HG03558 (cell line): ENCODE data around the gene SDK1.

Source experiments
- ATAC-seq: cut with Tn5 transposase; IDR thresholded peaks from one replicate; pipeline ENCODE4 v1.9.1; 2021; ENCODE audit warnings: moderate number of reproducible peaks; ENCODE audit not compliant: unreplicated experiment; ENCODE audit errors: extremely low read depth

Gene SDK1

DNA sequence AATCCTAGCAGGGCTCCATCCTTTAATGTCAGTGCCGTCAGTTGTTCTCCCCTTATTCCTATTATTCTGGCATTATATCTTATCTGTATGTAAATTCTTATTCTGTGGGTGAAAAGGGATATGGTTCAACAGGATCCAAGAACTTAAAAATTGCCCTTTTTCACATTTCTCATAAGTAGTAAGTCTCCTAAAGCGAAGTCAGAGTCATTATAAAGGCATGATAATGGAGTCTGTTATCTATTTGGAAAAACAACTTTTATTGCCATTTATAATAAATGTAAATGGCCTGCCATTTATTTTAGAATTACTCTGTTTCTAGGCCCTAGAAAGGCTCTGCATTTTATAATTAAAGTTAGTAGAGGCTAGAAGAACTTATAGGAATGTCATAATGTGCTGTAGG lies 31.3 kb downstream of the SDK1 start:
- ATAC-seq, result no peak

DNA sequence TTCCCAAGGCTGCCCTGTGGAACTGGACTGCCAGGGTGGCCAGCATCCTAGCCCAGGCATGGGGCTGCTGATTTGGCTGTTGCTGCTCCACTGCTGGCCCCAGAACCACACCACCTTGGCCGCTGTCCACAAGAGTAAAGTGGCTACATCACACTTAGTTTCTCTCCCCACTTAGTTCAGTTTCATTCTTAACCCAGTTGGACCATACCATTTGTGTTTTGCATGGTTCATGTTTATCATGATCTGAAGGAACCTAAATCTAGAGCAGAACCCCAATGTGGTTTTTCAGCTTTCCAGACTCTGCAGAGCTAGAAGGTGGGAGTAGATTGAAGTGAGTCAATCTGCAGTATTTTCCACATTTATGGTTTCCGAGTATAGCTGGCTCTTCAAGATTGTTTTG lies 32.8 kb downstream of the SDK1 start:
- ATAC-seq, result no peak

DNA sequence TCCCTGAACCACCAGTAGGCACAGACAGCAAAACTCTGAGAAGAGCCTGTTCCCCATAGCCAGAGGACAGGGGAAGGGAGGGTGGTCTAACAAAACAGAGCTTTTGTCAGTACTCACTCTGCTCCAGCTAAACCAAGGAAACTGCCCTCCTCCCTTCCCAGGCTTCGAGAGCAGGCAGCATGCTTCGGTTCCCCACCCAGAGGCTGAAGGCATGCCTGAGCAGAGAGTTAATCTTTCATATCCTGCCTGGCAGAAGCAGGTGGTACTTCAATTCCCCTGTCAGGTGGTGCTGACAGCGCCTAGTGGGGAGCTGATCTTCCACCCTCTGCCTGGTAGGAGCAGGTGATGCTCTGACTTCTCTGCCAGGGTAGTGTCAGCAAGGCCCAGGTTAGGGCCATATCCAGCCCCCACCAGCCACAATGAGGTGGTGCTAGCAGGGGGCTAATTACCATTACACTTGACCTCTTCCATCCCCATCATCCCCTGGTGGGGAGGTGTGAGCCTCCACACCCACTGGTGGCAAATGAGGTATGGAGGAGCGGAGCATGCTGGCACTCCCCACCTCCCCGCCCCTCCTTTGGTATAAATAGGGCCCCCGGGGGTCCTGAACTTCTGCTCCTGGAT lies 35.1 kb downstream of the SDK1 start:
- no peak for ATAC-seq

DNA sequence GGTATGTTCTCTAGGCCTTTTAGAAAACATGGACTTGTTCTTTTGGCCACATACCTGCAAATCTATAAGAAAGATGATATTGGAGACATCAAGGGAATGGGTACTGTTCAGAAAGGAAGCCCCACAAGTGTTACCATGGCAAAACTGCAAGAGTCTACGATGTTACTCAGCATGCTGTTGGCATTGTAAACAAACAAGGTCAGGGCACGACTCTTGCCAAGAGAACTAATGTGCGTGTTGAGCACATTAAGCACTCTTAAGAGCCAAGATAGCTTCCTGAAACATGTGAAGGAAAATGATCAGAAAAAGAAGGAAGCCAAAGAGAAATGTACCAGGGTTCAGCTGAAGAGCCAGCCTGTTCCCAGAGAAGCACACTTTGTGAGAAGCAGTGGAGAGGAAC lies 37.1 kb downstream of the SDK1 start:
- ATAC-seq, result no peak

DNA sequence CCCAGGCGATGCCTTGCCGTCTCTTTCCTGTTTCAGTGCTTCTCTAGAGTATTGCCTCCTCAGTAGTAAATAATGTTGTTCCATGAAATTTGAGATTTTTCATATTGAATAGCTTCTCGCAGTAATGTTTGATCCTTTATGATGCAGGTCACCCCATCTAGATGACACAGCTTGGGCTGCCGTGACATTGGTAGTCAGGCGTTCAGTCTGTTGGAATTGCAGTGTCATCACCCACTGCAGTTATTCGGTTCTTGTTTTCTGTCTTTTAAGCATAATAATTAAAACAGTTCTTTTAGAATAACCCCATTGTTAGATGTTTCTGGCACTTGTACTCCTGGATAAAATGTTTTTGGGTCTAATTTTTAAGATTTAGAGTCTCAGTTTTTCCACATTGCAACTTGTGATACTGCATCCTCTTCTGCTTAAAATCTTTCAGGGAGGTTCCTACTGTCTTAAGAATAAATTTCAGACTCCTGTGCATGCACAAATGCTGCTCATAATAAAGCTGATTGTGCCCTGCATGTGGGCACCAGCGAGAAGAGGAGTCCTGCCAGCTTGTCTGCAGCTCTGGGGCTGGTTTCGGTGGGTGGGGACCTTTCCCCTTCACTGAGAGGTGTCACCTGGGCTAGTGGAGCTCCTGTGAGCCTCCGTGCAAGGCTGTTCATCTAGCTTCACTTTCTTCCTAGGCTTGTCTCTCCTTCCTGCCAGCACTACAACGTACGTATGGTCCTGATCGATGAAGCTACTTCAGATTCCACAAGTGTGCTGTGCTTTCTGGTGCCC lies 44.8 kb downstream of the SDK1 start:
- no peak for ATAC-seq

DNA sequence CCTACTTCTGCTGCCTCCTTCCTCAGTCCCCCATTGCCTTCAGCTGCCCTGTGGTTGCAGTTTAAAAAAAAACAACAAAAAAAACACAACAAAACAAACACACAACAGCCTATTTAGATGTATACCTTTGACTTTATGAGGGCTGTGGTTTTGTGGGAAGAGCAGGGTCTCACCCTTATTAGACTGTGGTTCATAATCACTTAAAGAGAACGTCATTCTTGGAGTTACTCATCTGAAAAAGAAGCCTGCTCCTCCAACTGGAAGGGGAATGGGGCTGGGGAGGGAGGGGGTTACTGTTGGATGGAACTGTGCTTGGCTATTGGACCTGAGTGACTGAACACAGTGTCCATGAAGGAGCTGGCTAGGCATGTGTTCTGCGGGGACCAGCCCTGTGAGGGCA lies 48.1 kb downstream of the SDK1 start:
- no peak for ATAC-seq

DNA sequence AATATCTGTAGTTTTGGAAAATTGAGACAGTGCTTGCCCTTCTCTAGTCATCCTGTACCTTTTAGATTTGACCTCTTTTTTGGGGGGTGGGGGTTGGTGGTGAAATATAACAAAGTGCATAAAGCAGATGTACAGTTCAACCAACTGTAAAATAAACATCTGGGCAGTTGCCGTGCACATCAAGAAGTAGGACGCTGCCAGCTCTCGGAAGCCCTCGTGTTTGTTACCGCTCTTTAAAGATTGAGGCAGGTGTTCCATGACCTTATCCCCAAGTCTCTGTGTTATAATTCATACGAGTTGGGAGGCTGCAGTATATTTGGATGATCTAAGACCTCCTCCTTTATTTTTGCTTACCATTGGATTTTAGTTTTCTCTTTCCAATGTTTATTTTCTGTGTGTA lies 55.1 kb downstream of the SDK1 start:
- no peak for ATAC-seq

DNA sequence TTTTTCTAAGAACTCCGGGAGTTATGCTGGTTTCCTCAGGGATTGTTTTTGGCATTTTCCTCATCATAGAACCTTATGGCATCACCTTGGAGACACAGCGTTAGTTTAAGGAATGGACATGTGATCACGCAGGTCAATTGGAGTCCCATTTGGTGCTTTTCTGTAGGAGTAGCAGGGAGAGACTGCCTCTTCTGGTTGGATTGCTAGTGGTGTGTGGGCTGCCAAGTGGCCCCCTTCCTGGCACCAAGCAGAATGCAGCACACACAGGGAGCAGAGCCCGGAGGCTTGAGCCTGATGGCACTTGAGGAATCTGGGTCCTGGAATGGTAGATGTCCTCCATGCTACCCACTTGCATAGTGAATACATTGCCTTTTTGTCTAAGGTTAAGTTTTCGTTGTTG lies 57.9 kb downstream of the SDK1 start:
- no peak for ATAC-seq

DNA sequence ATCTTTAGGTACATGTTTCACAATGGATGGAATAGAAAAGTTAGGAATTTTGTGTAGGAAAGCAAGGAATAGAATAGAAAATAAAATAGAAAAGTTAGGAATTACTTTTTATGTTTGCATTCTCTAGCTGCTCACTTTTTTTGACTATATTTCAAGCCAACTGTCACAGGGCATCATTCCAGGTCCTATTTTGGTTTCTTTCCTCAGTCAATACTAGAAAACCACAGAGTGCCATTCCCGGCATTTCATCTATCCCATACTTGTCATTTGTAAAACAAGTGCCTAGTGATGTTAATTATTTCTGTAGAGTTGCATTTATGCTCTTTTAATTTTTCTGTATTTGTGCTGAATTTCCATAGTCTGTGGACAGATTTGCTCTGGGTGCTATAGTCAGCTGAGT lies 66.2 kb downstream of the SDK1 start:
- no peak for ATAC-seq

DNA sequence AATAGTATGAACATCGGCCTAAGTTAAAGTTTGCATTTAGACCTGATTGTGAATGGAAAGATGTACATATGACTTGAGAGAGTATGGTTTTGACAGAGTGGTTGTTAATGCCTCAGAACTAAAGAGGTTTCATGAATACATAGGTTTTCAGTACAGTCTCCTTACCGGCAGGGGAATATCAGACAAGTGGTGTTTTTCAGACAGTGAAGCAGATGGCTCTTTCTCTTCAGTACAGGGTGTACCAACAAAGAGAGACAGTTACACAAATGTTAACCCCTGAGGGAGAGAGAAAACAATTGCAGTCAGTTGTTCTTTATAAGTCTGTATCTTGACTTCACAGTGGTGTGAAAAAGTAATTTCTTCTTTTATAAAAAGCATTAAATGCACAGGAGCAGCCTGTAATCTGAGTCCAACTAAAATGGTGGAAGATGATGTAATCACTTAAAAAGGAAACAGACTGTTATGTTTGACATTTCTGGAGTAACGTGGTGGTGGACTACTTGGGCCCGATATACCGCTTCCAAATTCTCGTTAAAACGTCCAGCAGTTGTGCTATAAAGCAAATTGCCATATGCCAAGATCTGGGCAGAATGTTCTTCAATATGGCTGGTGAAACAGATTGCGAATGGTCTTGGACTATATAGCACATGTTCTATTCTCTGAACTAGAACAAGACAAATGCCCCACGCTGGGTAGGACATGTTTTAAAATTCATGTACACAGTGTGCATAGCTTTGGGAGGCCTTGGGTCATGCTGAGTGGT lies 69.2 kb downstream of the SDK1 start:
- ATAC-seq, result no peak

DNA sequence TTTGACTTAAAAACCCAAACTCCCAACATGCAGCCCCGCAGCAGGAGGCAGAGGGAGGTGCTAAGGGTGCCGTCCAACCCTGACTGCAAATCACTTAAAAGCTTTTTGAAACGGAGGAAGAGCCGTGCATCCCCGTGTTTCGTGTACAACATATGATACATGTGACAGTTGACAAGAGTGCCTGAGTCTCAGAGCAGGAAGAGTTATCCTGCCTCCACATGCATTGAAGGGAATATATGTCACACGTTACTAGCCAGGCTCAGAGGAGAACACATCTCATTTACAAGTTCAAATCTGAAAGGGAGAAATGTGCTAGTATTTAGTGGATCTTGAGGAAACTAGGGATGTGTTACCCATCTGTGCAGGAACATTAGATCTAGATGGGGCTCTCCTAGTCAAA lies 69.9 kb downstream of the SDK1 start:
- ATAC-seq, result no peak

DNA sequence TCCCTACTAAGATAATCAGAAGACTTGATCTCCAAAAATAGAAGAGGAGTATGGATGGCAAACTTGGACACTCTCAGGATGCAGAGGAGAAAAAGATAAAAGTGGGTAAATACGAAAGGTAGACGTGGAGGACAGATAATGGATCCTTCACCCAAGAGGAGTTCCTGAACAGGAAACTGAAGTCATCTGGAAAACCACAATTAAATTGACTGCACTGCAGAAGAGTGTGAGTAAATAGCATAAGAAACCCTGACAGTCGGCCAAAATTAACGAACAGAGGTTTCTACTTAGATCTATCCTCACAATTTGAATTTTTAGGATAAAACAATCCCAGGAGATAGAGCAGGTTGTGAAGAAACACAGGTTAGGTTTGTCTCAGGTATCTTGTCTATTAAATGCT lies 70.5 kb downstream of the SDK1 start:
- ATAC-seq, result no peak

DNA sequence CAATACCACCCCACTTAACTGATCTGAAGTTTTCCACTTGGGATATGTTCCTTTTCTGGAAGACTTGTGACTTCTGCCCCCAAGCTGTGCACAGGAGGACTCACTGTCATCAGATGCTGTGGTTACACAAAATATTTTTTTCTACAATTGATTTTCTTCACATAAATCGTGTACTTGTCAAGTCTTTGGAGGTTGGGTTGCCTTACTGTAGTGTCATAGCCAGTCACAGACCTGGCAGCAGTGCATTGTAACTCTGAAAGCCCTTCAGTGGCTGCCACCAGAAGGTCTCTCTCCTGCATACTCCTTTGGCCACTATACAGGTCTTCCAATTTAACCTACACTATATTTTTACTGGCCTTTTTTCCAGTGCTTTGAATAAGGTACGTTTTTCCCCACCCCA lies 73.2 kb downstream of the SDK1 start:
- ATAC-seq, result no peak

DNA sequence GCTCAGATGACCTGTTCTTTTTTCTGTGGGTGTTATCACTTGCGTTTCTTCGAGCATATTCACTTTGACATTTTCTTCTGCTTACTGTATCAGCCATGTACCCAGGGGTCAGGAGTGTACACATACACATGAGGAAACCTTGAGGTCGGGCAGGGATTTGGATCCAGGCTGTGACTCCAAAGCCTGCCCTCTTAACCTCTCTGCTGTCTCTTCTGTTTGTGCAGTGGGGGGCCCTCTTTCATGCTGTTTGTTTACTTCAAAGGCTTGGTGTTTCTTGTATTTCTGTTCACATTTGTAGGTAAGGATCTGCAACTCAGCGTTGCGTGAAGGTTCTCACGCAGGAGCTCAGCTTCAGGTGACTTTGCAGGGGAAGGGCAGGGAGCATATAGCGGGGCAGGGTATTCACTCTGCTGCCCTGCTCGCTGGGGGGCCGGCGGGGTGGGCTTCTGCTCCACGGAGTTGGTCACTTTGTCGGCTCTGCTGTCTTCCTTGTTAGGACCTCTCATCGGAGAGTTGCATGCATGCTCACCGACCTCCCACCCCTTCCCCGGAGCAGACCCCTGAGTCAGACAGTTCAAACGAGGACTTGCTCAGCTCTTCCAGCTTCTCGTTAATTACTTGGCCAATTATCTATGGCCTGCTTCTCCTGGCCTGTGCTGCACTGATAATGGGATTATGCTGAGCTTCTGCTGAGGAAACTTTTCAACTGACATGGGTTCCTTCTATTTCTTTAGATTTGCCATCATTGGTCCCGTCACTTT lies 77.5 kb downstream of the SDK1 start:
- ATAC-seq, result no peak

DNA sequence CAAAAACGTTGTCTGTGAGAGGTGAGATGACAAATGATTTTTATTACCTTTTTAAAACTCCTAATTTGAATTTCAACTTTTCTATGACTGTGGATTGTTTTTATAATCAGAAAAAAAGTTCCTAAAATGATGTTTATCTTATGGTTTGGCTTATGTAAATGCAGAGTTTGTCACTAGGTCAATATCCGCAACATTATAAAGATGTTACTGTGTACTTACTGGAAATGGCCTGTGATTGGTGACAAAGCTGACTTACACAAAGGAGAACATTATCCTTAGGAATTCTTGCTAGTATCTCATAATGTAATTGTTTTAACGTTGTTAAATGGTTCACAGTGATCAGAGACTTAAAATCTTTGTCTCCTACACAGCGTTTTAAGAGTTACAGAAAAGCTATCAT lies 79.0 kb downstream of the SDK1 start:
- ATAC-seq, result no peak

DNA sequence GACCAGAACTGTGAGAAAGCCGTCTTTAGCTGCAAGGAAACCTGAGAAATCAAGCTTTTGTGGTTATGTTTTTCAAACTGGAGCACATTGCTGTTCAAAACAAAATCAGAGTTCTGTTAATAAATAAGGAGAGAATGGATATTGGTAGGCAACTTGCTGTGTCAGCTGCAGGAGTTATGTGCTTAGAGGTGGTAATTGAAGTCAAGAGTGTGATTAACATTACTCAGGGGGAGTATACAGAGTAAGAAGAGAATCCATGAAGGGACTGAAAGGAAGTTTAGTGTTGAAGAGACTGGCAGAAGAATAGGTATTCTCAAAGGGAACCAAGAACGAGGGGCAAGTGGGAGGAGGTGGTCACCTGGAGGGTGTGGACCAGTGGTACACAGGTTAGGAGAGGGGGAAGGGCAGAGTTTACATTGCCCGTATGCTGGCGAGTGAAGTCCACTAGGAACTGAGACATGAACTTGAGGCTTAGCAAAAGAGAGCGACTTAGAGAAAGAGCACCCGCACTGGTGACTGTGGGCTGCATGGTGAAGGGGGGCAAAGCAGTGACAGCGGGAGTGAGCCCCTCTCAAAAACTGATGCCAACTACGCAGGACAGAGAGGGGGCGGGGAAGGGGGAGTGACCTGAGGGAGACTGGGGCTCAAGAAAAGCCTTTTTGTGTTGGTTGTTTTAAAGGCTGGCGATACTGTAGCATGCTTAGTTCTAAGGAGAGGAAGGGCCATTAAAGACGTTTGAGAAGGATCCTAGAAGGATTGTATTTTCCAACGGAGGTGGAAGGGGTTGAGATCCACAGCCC lies 80.0 kb downstream of the SDK1 start:
- ATAC-seq, result no peak

DNA sequence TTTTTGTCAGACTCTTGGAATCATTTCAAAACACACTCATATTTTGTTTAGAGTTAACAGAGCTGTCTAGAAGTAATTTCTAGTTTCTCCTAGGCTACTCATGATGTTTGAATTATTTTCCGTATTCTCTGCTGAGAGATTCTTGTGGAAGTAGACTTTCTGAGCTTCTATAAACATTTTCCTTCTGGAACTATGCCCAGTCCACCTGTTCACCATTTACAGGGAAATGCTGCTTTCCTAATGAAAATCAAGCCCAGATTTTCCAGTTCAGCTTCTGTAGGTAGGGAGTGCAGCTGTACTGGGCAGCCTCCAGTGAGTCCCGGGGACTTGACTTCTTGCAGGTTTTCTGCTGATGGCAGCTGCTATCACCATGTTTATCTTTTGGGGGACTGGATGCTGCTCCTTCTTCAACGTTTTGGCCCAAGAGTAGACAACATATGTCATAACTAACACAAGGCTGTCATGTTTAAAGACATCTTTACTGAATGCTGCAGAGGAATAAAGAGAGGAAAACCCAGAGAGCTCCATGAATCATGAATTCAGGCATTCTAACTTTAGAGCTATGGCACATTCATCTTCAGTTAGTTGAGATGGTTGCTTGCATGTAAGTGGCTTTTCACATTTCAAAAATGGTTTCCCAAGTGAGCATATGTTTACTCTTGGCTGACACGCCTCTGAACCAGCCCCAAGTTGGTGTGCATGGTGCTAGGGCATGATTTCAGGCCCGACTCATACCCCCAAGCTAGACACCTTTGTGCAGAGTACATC lies 85.6 kb downstream of the SDK1 start:
- no peak for ATAC-seq

DNA sequence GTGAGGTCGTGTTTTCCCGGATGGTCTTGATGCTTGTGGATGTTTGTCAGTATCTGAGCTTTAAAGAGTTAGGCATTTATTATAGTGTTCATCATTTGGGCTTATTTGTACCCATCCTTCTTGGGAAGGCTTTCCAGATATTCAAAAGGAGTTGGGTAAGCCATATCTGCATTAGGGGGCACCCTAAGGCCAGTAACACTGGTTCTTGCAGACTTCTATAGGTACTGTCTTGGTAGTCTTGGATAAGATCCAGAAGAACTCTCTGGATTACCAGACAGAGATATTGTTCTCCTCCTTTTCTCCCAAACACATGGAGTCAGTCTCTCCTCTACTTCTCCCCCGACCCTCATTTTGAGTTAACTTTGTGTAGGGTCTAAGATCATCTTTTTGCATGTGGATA lies 92.8 kb downstream of the SDK1 start:
- no peak for ATAC-seq

DNA sequence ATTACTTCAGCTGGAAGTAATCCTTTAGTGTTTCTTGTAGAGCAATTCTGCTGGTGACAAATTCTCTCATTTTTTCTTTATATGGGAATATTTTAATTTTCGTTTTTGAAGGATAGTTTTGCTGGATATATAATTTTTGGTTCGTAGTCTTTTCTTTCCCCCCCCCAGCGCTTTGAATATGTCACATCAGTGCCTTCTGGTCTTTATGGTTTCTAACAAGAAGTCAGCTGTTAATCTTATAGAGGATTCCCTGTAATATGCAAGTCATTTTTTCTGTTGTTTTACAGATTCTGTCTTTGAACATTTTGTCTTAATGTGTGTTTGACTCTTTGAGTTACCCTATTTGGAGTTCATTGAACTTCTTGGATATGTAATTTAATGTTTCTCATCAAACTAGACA lies 96.3 kb downstream of the SDK1 start:
- ATAC-seq, result no peak
